ENCODE results near the gene SLC25A12. TPM values are rescaled to one million over a fixed set of nuclear protein-coding genes. Genes with fewer than 3 reads are reported as not detected.

The SLC25A12 gene
- total and polyA plus RNA-seq, 9 of the 15 experiments (the other 6 are each of a cell fraction or from before 2014, with no cell fraction given), result 13.5 to 36.5 (median 21.7) TPM

DNA sequence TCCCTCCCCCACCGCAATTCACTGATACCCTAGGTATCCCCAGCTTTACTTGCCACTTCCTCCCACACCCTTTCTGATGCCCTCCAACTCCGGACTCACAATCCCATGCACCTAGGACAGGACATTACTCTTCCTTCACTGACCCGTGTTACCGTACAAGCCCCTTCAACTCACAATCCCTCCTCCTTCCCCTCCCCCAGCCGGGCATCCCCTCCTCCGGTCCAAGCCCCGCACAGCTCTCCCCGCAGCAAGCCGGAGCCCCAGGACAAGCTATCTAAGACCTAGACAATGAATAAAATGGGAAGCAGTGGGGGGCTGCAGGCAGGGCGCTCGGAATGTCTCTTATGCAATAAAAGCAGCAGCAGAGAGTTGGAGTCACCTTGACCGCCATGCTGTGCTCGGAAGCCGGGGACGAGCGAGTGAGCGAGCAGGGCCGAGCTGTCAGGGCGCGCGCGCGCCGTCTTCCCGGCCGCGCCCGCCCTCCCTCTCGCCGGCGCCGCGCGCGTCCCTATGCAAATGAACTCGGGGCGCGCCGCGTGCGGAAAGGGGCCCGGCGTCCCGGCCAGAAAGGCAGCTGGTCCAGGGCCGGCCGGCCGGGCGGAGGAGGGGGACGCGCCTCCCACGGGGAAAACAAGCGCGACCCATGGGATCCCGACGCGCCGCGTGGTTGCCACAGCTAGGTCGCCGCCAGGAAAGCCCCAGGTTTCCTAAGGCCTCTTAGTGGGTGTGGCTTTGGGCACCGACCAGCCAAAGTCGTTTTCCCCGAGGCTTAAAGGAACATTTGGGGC lies at the start of gene SLC25A12 (continued):
- TF ChIP-seq ZNF518B (CRISPR knock-in tag; IDR thresholded peaks at IDR 0.05) (no peak), PRPF4 (IDR thresholded peaks at IDR 0.05; ENCODE audit: insufficient read depth, low read depth, low read length, poor library complexity, severe bottlenecking) (no peak), MCM3 (IDR thresholded peaks at IDR 0.05) (no peak), NR3C1 (CRISPR knock-in tag; IDR thresholded peaks at IDR 0.05) (no peak), CEBPZ (IDR thresholded peaks at IDR 0.05; ENCODE audit: borderline replicate concordance, low read depth, low read length) (no peak), TAL1 (IDR thresholded peaks at IDR 0.05) (no peak), ERF (CRISPR knock-in tag; IDR thresholded peaks at IDR 0.05) (peak; percentile 55; the same call in 1 of the 2 replicates), SMAD2 (IDR thresholded peaks at IDR 0.05; ENCODE audit: low read depth, low read length) (no peak), ELF2 (CRISPR knock-in tag; IDR thresholded peaks at IDR 0.05) (no peak), ZNF174 (CRISPR knock-in tag; IDR thresholded peaks at IDR 0.05) (no peak), HMG20B (CRISPR knock-in tag; IDR thresholded peaks at IDR 0.05) (no peak), NCOA4 (IDR thresholded peaks at IDR 0.05; ENCODE audit: partially characterized antibody) (no peak), GMEB1 (CRISPR knock-in tag; IDR thresholded peaks at IDR 0.05) (peak; percentile 94), FOXA3 (CRISPR knock-in tag; conservative IDR thresholded peaks at IDR 0.05 in 1 of 2, IDR thresholded peaks at IDR 0.05 in 1 of 2) (0 out of 4 replicates have a peak, but pooled peaks of 1 of the 2 experiments have one; percentile 9), KDM5B (IDR thresholded peaks at IDR 0.05; ENCODE audit: insufficient replicate concordance, low read depth, low read length) (peak; percentile 55), MCM5 (IDR thresholded peaks at IDR 0.05; ENCODE audit: low read depth) (no peak), FIP1L1 (IDR thresholded peaks at IDR 0.05; ENCODE audit: low read depth, low read length, poor library complexity, severe bottlenecking) (no peak), NCOR1 (IDR thresholded peaks at IDR 0.05) (no peak)
- TF ChIP-seq, protein P1, sequence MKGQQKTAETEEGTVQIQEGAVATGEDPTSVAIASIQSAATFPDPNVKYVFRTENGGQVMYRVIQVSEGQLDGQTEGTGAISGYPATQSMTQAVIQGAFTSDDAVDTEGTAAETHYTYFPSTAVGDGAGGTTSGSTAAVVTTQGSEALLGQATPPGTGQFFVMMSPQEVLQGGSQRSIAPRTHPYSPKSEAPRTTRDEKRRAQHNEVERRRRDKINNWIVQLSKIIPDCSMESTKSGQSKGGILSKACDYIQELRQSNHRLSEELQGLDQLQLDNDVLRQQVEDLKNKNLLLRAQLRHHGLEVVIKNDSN (CRISPR knock-in tag; IDR thresholded peaks at IDR 0.05), result no peak

All from K562 (cell line).